ENCODE results near the gene DDX4.

DNA sequence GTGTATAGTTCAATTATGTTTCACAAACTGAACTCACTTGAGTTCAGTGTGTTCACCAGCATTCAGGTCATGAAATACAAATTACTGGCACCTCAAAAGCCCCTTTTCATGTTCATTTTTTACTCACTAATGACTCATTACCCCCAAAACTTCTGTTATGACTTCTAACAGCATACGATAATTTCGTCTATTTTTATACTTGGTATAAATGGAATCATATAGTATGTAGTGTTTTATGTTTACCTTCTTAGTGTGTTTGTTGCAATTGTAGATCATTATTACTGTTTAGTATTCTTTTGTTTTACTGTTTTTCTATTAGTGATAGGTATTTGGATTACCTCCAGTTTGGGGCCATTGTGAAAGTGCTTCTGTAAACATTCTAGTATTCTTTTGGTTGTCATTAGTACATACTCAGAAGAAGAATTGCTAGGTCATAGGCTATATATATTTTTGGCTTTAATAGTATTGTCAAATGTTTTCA is 33.4 kb downstream of the DDX4 start:
- TF ChIP-seq, protein P1, sequence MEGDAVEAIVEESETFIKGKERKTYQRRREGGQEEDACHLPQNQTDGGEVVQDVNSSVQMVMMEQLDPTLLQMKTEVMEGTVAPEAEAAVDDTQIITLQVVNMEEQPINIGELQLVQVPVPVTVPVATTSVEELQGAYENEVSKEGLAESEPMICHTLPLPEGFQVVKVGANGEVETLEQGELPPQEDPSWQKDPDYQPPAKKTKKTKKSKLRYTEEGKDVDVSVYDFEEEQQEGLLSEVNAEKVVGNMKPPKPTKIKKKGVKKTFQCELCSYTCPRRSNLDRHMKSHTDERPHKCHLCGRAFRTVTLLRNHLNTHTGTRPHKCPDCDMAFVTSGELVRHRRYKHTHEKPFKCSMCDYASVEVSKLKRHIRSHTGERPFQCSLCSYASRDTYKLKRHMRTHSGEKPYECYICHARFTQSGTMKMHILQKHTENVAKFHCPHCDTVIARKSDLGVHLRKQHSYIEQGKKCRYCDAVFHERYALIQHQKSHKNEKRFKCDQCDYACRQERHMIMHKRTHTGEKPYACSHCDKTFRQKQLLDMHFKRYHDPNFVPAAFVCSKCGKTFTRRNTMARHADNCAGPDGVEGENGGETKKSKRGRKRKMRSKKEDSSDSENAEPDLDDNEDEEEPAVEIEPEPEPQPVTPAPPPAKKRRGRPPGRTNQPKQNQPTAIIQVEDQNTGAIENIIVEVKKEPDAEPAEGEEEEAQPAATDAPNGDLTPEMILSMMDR (conservative IDR thresholded peaks at IDR 0.05; ENCODE audit: low read length), result no peak
- TF ChIP-seq EZH2phosphoT487 (IDR thresholded peaks at IDR 0.05; ENCODE audit: borderline replicate concordance, low read depth, low read length), result no peak

All from OCI-LY7 (cell line).